GM19395 (cell line): ENCODE results near the gene STUM.

Experiments used
- ATAC-seq: cut with Tn5 transposase; IDR thresholded peaks from one replicate; pipeline ENCODE4 v1.9.1; 2021; ENCODE audit warnings: mild to moderate bottlenecking, moderate library complexity; ENCODE audit not compliant: unreplicated experiment

The STUM gene

DNA sequence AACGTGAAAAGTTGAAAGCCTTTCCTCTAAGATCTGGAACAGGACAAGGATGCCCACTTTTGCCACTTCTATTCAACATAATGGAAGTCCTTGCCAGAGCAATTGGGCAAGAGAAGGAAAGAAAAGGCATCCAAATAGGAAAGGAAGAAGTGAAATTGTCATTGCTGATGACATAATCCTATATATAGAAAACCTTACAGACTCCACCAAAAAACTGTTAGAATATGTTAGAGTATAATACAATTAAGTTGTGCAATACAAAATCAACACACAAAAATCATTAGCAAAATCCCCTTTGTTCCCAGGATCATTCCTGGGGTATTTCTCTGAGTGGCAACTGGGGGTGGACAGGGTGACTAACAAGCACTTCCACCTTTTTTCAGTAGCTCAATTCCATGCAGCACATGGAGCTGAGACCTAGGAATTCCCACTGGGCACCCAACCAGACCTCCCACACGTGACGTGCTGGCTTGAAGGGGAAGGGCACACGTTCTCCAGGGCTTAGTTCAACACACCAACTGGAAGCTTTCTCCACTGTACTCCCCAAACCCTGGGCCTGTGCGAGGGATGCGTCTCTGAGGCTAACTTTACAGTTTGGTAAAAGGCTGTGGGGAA lies 9.6 kb downstream of the STUM start:
- no peak for ATAC-seq

DNA sequence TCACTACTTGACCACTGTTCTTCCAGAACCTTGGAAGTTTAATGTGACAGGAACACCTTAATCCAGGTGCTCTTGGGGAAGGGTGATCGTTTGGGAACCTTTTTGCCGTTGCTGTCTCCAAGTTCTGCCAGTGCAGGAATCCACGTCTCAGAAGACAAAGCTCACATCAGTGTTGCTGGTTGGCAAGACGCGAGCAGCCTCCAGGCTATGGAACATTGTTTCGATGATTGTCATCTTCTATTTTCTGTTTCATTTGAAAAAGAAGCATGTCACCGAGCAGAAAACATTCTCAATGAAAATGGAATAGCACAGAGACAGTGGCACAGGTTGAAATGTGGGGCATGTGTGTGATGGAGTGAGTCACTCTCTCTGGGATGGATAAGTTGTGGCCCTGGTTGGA lies 11.7 kb downstream of the STUM start:
- ATAC-seq, result no peak

DNA sequence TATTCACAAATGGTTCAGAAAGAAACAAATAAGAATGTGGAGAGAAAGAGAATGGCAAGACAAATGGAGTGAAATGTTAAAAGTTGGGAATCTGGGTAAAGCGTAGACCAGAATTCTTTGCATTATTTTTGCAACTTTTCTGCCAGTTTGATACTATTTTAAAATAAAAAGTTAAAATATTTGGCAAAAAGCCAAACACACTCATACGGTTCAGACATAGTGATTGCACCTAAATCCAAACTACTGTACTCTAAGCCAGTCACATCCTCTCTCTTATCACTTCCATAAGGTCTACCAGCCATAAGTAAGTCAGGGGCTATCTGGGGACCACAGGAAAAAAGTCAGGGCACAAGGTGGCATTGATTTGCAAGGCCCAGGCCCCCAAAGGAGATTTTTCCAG lies 14.4 kb downstream of the STUM start:
- ATAC-seq, result no peak

DNA sequence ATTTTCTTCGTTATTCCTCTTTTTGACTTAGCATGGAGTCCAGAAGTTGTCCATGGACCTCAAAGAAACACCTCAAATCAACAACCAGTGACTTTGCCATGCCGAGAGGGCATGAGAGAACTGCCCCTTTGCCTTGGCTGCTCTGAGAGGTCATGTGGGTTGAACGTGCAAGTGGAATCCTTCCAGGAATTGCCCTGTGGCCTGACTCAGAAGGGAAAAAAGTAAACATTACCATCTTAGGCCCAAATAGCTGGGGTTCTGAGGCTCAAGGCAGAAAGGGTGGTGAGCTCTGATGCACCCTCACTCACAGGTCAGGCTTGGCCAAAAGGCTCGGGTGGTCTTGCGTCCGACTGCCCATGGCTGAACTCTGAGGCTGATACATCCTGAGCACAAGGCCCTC lies 15.1 kb downstream of the STUM start:
- no peak for ATAC-seq

DNA sequence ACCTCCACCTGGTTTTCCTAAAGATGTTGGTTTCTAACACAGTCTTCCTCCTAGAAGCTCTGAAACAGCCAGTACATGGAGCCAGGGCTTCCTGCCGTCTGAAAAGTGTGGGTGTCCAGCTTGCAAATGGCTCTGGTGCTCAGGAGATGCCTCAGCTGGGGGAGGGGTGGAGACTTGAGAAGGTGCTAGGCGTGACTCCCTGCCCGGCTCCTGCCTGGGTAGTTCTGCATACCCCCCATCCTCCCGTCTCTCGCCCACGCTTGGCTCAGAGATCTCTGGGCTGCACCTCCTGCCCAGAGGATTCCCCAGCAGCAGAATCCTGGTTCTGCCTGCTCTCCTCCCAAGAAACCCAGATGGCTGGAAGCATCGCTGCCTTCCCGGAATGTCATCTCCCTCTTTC lies 16.9 kb downstream of the STUM start:
- no peak for ATAC-seq

DNA sequence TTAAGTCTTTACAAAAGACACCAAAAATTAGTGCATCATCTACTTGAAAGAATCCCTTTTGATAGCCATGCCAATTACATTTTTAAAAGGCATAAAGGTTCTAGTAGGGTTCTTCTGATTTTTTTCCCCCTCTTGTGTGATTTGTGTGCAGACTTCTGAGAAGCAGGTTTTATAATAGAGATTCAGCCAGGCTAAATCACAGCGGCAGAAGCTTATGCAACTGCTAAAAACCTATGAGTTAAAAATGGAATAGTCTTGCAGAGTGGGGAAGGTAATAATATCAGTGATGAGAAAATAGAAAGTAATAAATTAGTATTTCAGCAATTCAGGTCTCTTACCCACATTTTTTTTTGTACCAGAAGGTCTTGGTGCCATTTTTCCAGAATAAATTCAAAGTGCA lies 17.7 kb downstream of the STUM start:
- ATAC-seq, result no peak

DNA sequence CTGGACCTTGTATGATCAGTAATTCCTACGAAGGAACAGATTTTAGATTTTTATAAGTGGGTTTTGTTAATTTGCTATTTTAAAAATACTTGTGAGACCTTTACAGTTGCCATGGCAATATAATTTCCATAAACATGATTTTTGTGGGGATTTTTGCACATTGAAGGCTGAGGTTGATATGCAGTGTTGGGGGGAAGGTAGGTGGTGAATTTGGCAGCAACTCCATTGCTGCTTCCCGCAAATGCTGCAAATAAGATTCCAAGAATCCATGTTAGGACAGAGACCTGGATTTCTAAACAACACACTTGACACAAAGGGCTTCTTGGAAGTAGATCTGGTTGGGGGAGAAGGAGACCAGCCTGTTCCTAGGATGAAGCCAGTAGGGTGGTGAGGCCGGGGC lies 18.2 kb downstream of the STUM start:
- no peak for ATAC-seq

DNA sequence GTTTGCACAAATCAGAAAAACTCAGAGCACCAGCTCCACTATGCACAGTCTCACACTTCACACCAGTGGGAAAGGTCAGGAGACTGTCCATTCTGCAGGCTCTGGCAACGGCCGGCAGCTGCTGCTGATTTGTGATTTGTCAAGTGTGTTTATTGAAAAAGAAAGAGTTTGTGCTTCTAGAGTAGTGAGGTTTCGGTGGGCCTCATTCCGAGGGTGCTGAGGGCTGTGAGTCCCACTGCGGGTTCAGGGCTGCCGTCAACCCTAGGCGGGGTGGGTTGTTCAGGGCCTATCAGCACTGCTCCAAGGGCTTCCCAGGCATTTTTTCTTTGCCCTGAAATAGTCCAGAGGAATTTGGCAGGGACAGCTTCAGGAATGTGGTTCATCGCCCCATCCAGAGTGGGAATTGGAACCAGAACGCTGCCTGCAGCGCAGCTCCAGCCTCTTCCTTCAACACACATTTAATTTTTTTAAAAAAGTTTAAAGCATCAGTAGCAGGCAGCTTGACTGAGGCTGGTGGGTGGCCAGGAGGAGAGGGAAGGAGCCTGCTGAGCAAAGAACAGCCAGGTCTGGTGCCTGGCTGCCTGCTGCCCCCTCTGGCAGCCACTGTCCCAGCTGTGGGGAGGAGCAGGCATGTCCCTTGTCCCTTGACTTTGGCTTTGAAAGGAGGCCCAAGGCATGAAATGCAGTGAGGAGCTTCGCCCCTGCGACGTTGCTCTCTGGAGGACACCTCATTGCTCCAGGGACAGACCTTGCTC lies 19.7 kb downstream of the STUM start:
- ATAC-seq, result no peak

DNA sequence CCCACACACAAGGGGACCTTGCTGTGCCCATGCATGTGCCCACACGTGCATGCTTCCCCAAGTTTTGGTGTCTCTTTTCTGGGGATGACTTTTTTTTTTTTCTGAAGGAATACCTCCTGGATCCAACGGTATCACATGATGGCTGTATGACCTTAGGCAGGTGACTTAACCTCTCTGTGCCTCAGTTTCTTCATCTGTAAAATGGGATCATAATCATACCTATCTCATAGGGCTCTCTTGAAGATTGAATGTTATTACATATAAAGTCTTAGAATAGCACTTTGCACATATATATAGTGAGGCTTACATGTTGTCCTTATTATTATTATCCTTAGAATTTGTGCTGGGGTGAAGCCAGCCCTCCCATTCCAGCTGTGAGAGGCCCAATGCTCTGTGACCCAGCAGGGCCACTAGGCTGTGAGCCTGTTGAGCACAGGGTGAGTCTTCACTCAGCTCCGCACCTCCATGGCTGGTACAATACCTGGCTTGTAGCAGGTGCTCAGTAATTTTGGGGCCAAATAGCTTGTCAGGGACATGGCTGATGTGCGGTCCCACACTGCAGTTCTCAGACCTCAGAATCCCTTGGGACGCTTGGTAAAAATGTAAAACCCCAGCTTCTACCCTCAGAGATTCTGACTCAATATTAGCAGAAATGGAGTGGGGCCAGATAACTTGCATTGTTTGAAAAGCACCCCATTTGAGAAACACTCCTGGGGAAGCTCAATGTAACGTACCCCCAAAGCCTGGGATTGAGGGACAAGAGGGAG lies 20.6 kb downstream of the STUM start:
- no peak for ATAC-seq

DNA sequence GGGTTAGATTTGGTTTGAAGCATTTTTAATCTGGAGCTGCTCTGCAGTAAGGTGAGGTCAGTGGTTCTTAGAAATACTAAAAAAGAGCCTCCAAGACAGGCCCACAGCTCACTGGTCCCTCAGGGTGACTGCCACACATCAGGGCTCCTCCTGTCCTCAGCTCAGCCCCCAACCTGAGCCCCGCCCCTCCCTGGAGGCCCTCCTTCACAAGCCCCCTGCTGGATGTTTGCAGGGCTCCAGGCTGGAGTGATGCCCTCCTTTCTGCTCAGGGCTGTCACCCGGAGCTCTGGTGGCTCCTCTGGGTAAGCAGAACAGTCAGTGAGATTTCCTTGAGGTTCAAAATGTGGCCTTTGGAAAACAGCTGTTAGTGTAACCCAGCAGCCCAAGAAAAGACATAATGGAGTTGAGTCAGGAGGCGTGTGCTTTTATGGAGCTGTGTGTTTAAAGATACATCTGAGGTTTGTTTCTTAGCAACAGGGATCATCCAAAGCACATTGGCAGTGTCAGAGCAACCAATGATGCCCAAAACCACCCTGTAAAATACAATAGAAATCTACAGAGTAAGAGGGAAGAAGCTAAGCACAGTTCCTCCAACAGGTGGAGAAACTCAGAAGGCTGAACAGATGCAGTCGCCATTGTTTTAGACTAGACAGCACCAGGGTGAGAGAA lies 21.4 kb downstream of the STUM start:
- ATAC-seq, result no peak

DNA sequence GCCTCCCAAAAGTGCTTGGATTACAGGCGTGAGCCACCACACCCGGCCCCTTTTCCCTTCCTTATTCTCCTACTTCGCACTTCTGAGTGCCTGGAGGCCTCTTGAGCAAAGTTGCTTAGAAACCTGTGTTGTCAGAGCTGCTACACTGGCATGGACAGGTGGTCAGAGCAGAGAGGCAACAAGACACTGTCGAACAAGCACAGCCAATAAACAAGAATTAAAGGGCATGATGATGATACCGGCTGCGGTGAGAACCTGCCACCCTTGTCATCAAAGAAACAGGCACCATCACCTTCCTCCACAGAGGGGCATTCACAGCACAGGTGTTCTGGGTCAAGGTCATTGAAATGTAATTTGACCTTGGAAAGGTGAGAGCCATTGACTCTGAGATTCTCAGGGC lies 23.3 kb downstream of the STUM start:
- ATAC-seq, result no peak

DNA sequence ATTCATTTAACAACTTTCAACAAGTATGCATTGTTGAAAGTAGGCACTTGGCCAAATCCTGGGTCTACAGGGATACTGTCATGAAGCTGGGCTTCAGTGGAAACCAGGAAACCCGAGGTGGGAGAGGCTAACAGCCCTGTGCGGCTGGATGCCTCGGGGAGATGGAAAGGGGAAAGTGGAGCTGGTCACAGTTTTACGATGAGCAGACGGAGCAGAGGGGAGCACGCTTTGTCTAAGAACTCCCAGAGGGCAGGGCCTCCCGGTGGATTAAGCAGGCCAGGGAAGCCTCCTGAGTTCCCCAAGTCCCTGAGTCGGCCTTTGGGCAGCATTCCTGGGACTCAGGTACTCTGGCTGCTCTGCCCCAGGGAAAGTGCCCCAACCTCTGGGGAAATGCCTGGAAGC lies 23.8 kb downstream of the STUM start:
- no peak for ATAC-seq

DNA sequence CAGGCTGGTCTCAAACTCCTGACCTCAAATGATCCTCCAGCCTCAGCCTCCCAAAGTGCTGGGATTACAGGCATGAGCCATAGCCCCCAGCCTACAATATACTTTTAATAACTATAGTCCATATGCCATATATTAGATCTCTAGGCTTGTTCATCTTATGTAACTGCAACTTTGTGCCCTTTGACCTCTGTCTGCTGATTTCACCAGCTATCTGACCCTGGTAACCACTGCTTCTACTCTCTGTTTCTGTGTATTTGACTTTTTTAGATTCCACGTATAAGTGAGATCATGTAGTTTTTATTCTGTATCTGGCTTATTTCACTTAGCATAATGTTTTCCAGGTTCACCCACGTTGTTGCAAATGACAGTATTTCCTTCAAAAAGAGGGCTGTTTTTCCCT lies 25.5 kb downstream of the STUM start:
- no peak for ATAC-seq

DNA sequence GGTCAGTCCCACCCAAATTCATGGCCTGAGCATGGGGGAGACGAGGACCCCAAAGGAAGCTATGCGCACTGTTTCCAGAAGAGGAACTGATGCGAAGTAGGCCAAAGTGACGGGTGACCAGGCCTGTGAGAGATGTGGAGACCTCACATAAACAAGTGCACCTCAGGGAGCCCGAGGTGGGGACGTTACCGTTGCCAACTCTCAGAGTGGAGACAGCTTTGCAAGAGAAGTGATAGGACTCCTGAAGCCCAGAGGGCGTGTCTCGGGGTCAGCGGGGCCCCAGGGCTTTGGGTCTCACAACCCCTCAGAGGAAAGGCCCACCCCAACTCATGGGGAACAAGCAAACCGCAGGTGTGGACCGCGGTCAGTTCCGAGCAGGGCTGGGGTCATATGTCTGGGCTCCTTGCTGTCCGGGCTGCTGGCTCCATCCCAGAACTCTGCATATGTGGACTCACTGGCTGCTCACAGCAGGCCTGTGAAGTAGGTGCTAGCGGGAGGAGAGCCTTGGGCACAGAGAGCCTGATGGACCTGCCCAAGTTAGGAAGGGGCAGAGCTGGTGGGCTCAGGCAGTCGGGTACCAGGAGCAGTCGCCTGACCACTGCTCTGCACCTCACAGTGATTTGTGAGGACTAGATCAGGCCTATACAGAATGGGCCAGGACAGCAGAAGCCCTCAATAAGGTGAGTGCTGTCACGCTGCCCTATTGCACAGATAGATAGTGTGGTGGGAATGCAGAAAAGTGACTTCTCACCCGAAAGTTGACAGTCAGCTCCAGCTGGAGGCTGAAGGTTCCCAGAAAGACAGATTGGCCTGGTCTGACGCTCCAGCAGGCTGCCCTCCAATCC lies 26.2 kb downstream of the STUM start:
- ATAC-seq, result no peak

DNA sequence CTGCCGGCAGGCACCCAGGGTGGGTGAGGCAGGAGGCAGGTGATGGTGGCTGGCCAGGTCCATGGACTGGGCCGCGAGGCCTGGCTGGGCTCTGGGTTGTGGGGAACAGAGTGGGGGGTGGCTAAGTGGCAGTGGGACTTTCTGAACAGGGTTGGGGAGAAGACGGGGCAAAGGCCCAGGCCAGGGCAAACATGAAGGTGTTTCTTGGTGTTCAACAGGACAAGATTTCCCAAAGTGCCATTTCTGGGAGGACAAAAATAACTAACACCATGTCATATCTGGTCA lies 26.8 kb downstream of the STUM start:
- no peak for ATAC-seq

DNA sequence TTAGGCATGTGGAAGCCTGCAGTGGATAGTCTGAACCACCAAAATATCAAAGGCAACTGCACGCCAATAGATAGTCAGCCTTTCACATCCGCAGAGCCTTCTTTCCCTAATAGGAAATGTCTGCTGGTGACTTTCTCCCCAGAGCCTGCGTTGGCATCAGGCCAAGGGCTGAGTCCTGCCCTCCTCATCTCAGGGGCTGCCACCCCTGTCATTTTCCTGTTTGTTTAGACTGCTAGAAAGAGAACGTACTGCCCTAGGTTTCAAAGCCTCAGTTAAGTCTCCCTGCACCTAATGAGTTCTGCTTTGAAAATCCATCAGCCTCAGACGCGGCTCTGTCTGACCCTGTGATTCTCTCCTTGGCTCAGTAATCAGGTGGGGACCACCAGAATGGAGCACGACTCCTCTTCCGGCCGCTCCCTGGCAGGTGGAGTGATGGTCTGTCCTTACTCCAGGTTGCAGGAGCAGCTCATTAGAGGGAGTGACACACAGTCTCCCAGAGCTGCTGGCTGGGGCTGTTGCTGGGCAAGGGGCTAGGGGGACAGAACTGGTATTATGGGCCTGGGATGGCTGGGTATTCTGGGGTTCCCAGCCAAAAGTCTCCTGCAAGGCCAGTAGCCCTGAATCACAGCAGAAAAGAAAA lies 27.3 kb downstream of the STUM start:
- no peak for ATAC-seq

DNA sequence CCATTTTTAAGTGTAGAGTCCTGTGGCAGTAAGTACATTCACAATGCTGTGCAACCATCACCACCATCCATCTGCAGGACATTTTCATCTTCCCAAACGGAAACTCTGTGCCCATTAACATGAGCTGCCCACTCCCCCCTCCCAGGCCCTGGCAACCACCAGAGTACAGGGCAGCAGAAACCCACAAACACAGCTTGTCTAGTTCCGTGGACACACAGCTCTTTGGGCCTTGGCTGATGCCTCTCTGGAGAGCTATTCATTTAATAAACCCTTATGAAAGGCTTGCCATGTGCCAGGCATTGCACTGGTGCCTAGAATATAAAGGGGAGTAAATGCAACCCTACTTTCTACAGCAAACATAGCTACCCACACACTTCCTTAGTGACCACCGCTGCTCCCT lies 28.0 kb downstream of the STUM start:
- no peak for ATAC-seq

DNA sequence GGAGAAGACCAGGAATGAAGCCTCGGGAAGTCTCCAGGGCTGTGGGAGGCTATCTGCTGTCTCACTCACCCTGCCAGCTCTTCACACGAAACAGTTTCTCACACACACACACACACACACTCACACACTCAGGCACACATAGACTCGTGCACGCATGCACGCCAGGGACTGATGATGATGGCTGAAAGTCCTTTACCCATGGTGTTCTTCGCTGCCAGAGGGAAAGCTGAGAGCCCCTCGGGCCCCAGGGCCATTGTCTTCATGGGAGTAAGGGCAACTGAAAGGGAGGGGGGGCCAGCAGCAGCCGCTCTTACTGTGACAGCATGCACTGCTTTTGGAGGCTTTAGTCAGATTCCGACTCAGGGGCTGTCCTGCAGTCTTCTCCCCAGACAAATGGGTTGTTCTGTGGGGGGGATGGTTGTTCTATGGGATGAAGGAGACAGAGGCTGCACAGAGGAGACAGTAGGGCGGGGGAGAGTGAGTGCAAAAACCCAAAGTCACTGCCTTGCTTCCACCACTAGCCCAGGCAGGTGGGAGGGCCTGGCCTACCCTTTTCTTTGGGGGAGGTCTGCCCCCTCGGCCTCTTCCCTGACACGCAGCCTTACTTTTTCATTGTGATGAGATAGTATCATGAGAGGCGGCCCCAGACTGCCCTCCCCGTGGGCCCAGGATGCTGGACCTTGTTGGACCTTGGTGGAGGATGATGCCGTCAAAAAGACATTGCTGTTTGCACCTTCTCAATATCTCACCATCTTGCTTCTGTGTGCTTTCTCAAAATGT lies 29.0 kb downstream of the STUM start:
- no peak for ATAC-seq

DNA sequence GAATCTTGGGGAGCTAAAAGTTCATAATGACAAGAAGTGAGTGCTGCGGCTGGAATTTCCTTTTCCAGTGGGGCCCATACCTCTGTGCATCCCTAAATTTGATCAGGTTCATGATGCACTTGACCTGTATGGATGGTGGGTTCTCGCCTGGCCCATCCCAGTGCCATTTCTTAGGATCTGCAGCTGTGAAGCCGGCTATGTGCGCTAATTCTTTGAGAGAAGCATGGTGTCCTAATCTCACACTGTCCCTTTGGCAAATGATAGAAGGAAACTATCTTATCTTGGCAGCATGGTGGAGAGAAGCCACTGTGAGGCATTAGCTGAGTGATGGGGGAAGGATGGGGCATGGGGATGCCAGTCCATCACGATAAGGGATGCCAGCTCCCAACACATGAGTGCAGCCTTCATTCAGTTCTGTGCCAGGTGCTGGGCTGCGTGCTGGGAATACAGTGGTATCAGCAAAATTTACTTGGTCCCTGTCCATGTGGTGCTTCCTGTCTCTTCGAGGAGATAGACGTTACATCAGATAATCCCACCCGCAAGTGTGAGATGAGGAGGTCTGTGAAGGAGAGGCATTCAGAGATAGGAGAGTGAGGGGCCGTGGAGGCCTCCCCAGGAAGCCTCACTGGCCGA lies 30.5 kb downstream of the STUM start:
- ATAC-seq, result no peak
